A673 (cell line): ENCODE data around the gene SAPCD1.

Experiments used
- EZH2 ChIP-seq: fragments of 200-600 bp; sonication (generic); IDR thresholded peaks from 2 replicates; pipeline ENCODE4 v1.6.1; 2017; ENCODE audit warnings: borderline replicate concordance, low read depth, mild to moderate bottlenecking, mixed read lengths, antibody characterized with exemption, low read length; ENCODE audit not compliant: poor library complexity, severe bottlenecking
- TF ChIP-seq, protein P1 (sequence below): fragments of 300-800, 200-600 bp; sonication (generic); conservative IDR thresholded peaks from 2 replicates; pipeline ENCODE4 v1.5.1; 2017; ENCODE audit warnings: low read depth, mild to moderate bottlenecking, antibody characterized with exemption, low read length, moderate library complexity, mixed read lengths

DNA sequence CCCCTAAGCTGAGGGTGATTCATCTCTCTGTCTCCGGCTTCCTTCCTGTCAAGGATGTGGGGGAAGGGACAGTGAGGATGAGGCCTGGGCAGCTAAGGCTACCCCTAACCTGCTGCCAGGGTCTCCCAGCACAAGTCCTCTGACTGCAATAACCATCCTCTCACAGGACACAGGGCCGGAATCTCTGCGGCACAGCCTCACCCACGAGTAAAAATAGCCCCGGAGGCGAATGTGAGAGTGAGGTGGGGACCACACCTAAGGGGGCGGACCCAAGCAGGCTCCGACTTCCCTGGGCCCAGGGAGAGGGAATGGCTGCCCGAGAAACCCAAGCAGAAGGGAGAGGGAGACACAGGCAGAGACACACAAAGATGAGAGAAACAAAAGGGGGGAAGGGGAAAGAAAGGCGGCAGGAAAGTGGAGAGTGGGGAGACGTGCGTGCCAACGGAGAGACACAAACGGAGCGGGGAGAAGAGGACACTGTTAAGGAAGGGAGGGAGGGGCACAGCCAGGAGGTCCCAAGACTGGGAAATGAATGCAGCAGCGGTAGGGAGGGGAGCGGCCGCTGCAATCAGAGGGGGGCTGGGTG lies 27.5 kb upstream of the SAPCD1 start:
- TF ChIP-seq EZH2 = no peak
- TF ChIP-seq, protein P1, sequence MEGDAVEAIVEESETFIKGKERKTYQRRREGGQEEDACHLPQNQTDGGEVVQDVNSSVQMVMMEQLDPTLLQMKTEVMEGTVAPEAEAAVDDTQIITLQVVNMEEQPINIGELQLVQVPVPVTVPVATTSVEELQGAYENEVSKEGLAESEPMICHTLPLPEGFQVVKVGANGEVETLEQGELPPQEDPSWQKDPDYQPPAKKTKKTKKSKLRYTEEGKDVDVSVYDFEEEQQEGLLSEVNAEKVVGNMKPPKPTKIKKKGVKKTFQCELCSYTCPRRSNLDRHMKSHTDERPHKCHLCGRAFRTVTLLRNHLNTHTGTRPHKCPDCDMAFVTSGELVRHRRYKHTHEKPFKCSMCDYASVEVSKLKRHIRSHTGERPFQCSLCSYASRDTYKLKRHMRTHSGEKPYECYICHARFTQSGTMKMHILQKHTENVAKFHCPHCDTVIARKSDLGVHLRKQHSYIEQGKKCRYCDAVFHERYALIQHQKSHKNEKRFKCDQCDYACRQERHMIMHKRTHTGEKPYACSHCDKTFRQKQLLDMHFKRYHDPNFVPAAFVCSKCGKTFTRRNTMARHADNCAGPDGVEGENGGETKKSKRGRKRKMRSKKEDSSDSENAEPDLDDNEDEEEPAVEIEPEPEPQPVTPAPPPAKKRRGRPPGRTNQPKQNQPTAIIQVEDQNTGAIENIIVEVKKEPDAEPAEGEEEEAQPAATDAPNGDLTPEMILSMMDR = no peak
